Common myeloid progenitor, CD34-positive (primary cell): ENCODE data around the gene RABEP2.
"Not testable (repeated sequence)": the region's sequence is repeated elsewhere in the genome, so short reads cannot be mapped to it uniquely, and the experiment has no call there.

Experiments used
- CTCF ChIA-PET: fragments of 350-600 bp; sonication (Branson Sonifier 250); formaldehyde crosslinking; loops from one replicate; lab custom pipeline; 2021; ENCODE audit warnings: antibody characterized with exemption; lab: Charles Lee
- POLR2A ChIA-PET: fragments of 350-600 bp; sonication (Branson Sonifier 250); formaldehyde crosslinking; loops from one replicate; lab custom pipeline; 2021; ENCODE audit warnings: antibody characterized with exemption; lab: Charles Lee
- DNase-seq, 3 donors: peaks; one replicate each; pipeline versions ENCODE4 v3.0.0 to v3.0.0-alpha.2; 2013
- H3K27ac ChIP-seq, 2 experiments: 1 replicate in 1 of 2; 2 replicates in 1 of 2; pipeline ENCODE4 v1.7.0; 2013; ENCODE audit warnings: inconsistent platforms in 2 of 2, low read length in 2 of 2, mild to moderate bottlenecking in 2 of 2, low read depth in 1 of 2, moderate library complexity in 1 of 2; ENCODE audit not compliant: severe bottlenecking in 2 of 2, insufficient read depth in 1 of 2, poor library complexity in 1 of 2
- H3K27me3 ChIP-seq, 5 experiments: replicated peaks in 2 of 5; 1 replicate in 3 of 5; 2 replicates in 2 of 5; pipeline versions ENCODE4 v1.6.1 to v1.7.0; 2013; ENCODE audit warnings: low read length in 4 of 5, mild to moderate bottlenecking in 2 of 5, moderate library complexity in 2 of 5, inconsistent platforms in 1 of 5; ENCODE audit not compliant: insufficient read depth in 5 of 5, control insufficient read depth in 4 of 5
- H3K36me3 ChIP-seq, 4 experiments: 1 replicate in 2 of 4; 2 replicates in 2 of 4; pipeline versions ENCODE4 v1.6.1 to v1.7.0; 2013; ENCODE audit warnings: low read length in 3 of 4, control low read depth in 1 of 4, mild to moderate bottlenecking in 1 of 4; ENCODE audit not compliant: control insufficient read depth in 4 of 4, insufficient read depth in 4 of 4
- H3K4me1 ChIP-seq, 4 experiments: 1 replicate in 3 of 4; 2 replicates in 1 of 4; pipeline versions ENCODE4 v1.6.1 to v1.7.1; 2013; ENCODE audit warnings: low read length in 3 of 4, mild to moderate bottlenecking in 3 of 4, control low read depth in 1 of 4, inconsistent platforms in 1 of 4, moderate library complexity in 1 of 4; ENCODE audit not compliant: control insufficient read depth in 4 of 4, insufficient read depth in 4 of 4; ENCODE audit errors: control extremely low read depth in 1 of 4
- H3K4me3 ChIP-seq, 7 experiments: 1 replicate in 4 of 7; 2 replicates in 3 of 7; pipeline versions ENCODE4 v1.5.1 to v1.7.0; 2013; ENCODE audit warnings: mild to moderate bottlenecking in 7 of 7, low read length in 6 of 7, moderate library complexity in 6 of 7, inconsistent platforms in 2 of 7, low read depth in 2 of 7, control low read depth in 1 of 7; ENCODE audit not compliant: insufficient read depth in 4 of 7, control insufficient read depth in 1 of 7; ENCODE audit errors: extremely low read depth in 1 of 7
- H3K9me3 ChIP-seq, 5 experiments: 1 replicate in 4 of 5; 2 replicates in 1 of 5; pipeline versions ENCODE4 v1.6.1 to v1.7.1; 2013; ENCODE audit warnings: low read length in 4 of 5, mild to moderate bottlenecking in 2 of 5, inconsistent platforms in 1 of 5, low read depth in 1 of 5, moderate library complexity in 1 of 5; ENCODE audit not compliant: control insufficient read depth in 4 of 5, insufficient read depth in 2 of 5; ENCODE audit errors: control extremely low read depth in 1 of 5
- WGBS: methylation state at CpG from one replicate; pipeline ENCODE4 v1.1.5; 2013; ENCODE audit not compliant: insufficient coverage; 5-methylcytosine and 5-hydroxymethylcytosine counted together

Gene RABEP2

GRCh38 chr16:28891964-28892890, 32.8 kb downstream of the RABEP2 start:
- Histone ChIP-seq H3K9me3 (no peaks in the 10 kb centered on the region), H3K4me3 (no peak overlapping the region), H3K27ac (no peak overlapping the region), H3K4me1 (peaks cover 0 to 9% (median 0%) of the 10 kb centered on the region in 4 experiments), H3K36me3 (no peaks in the 10 kb centered on the region), H3K27me3 (no peaks in the 10 kb centered on the region)
- POLR2A ChIA-PET, result no interaction called here
- DNase-seq, result no peak
- CTCF ChIA-PET, result interaction anchor here (1.0 to 3.3 kb wide), 4 partner anchors 19 to 53 kb away, joined by 3 to 10 read pairs (median 3); no protein-coding TSS in a partner anchor
- WGBS, result 74% methylated on average over 12 of the region's 14 CpGs

- H3K27ac ChIP-seq, DNase-seq, H3K9me3 ChIP-seq, H3K4me3 ChIP-seq, H3K27me3 ChIP-seq, POLR2A ChIA-PET, H3K4me1 ChIP-seq, H3K36me3 ChIP-seq: not testable (repeated sequence)
- 98% methylated on average over 4 of the region's 5 CpGs for WGBS
- CTCF ChIA-PET, result interaction anchor here (3.3 kb wide), 1 partner anchor 55 kb away, joined by 10 read pairs; no protein-coding TSS in a partner anchor
Observed at GRCh38 chr16:28890355-28890754, 34.7 kb downstream of the RABEP2 start.

- 94% methylated on average over 10 of the region's 10 CpGs for WGBS
- CTCF ChIA-PET, result no interaction called here
- POLR2A ChIA-PET, result interaction anchor here (0.7 kb wide), 1 partner anchor 973 kb away, joined by 5 read pairs; no protein-coding TSS in a partner anchor
Observed at GRCh38 chr16:28886945-28887344, 38.1 kb downstream of the RABEP2 start.

GRCh38 chr16:28884045-28884444, 41.0 kb downstream of the RABEP2 start:
- Histone ChIP-seq H3K27me3 (peaks cover 0 to 8% (median 0%) of the 10 kb centered on the region in 5 experiments), H3K36me3 (no peaks in the 10 kb centered on the region), H3K4me3 (no peak overlapping the region), H3K4me1 (peaks cover 2 to 16% (median 14%) of the 10 kb centered on the region in 4 experiments), H3K9me3 (no peaks in the 10 kb centered on the region), H3K27ac (no peak overlapping the region)
- WGBS, result 100% methylated on average over 6 of the region's 6 CpGs
- ChIA-PET POLR2A (no interaction called here), CTCF (interaction anchor here (1.9 kb wide), 1 partner anchor 9 kb away, joined by 7 read pairs; no protein-coding TSS in a partner anchor)
- DNase-seq, result no peak

More at GRCh38 chr16:28886945-28887344, 38.1 kb downstream of the RABEP2 start:
- Histone ChIP-seq H3K27me3 (no peaks in the 10 kb centered on the region), H3K4me1 (no peaks in the 10 kb centered on the region), H3K27ac (no peak overlapping the region), H3K4me3 (no peak overlapping the region), H3K9me3 (no peaks in the 10 kb centered on the region), H3K36me3 (no peaks in the 10 kb centered on the region)
- DNase-seq, result no peak

- ChIA-PET POLR2A (no interaction called here), CTCF (interaction anchor here (1.9 kb wide), 1 partner anchor 8 kb away, joined by 7 read pairs; no protein-coding TSS in a partner anchor)
- 90% methylated on average over 22 of the region's 25 CpGs for WGBS
- H3K36me3 ChIP-seq, result no peaks in the 10 kb centered on the region
- peaks cover 0 to 8% (median 0%) of the 10 kb centered on the region in 5 experiments for H3K27me3 ChIP-seq
- no peaks in the 10 kb centered on the region for H3K9me3 ChIP-seq
- H3K4me3 ChIP-seq, result no peak overlapping the region
- H3K27ac ChIP-seq, result no peak overlapping the region
- H3K4me1 ChIP-seq, result peaks cover 2 to 19% (median 18%) of the 10 kb centered on the region in 4 experiments
- no peak for DNase-seq
Observed at GRCh38 chr16:28883221-28883996, 41.6 kb downstream of the RABEP2 start.

- 82% methylated on average over 18 of the region's 24 CpGs for WGBS
- Histone ChIP-seq H3K27ac (no peak overlapping the region), H3K4me1 (peaks cover 2 to 23% (median 18%) of the 10 kb centered on the region in 4 experiments), H3K4me3 (no peak overlapping the region), H3K27me3 (peaks cover 0 to 8% (median 0%) of the 10 kb centered on the region in 5 experiments), H3K36me3 (no peaks in the 10 kb centered on the region), H3K9me3 (no peaks in the 10 kb centered on the region)
- CTCF ChIA-PET, result interaction anchor here (0.6 kb wide), 1 partner anchor 12 kb away, joined by 3 read pairs; no protein-coding TSS in a partner anchor
- no peak for DNase-seq
- POLR2A ChIA-PET, result no interaction called here
Observed at GRCh38 chr16:28882551-28883160, 42.4 kb downstream of the RABEP2 start.
